GM21528 (cell line): Measurements from ENCODE around the gene PLXDC1.
"Not testable (repeated sequence)": the region's sequence is repeated elsewhere in the genome, so short reads cannot be mapped to it uniquely, and the experiment has no call there.

Experiments
- ATAC-seq: cut with Tn5 transposase; IDR thresholded peaks from one replicate; pipeline ENCODE4 v1.9.1; 2021; ENCODE audit warnings: mild to moderate bottlenecking, moderate library complexity; ENCODE audit not compliant: unreplicated experiment, low FRiP score

The PLXDC1 gene

DNA sequence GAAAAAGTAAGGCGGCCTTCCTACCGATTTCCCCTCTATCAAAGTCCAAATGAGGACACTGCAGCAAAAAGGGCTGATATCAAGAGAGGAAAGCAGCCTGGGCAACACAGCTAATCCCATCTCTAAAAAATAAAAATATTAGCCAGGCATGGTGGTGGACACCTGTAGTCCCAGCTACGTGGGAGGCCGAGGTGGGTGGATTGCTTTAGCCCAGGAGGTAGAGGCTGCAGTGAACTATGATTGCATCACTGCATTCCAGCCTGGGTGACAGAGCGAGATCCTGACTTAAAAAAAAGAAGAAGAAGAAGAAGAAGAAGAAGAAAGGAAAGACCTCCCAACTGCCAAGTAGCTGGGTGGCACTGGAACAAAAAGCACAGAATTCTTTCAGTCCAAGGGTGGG, 31.6 kb upstream of the PLXDC1 start:
- no peak for ATAC-seq

DNA sequence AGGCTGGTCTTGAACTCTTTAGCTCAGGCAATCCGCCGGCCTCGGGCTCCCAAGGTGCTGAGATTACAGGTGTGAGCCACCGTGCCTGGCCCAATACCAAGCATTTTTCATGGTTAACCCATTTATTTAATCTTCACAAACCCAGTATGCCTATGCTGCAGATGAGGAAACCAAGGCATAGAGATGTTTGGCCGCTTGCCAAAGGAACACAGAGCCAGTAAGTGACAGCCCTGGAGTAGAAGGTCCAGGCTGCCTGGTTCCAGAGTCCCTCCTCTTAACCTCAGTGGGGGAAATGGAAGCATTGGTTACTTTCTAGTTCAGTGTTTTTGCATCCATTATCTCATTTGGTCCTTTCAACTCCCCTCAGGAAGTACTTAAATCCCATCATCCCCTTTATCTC, 29.9 kb upstream of the PLXDC1 start:
- no peak for ATAC-seq

GRCh38 chr17:39178536-39178935, 27.1 kb upstream of the PLXDC1 start:
- ATAC-seq = no peak

DNA sequence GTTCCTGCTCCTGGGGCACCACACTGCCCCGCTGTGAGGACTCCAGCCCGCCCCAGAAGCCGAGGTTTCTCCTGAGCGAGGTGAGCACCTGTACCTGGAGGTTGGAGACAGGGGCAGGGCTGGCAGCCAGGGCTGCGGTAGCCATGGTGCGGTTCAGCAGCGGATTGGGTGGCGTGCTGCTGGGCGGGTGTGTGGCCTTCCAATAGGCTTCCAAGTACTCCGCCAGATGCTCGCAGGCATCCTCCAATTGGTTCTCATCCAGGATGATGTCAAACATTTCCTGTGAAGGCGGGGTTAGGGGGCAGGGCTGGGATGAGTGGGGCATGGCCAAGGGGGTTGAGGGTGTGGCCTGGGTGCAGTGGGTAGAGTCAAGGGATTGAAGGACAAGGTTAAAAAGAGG, 25.8 kb upstream of the PLXDC1 start:
- ATAC-seq = no peak

DNA sequence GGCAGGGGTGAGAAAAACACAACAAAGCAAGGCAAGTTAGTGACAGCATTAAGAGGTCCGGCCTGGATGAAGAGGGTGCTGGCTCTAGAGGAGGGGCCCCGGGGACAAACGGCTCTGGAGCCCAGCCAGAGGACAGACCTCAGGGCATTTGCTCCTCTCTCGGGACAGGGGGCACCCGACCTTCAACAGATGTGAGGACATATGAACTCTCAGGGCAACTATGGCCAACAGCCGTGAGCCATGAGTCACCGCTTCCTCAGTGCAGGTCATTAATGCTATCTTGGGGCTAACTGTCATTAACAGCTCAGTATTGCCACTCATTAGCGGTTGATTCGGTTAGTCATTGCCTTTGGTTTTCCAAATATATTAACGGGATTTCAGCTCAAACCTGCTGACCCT, 24.3 kb upstream of the PLXDC1 start:
- ATAC-seq = no peak

DNA sequence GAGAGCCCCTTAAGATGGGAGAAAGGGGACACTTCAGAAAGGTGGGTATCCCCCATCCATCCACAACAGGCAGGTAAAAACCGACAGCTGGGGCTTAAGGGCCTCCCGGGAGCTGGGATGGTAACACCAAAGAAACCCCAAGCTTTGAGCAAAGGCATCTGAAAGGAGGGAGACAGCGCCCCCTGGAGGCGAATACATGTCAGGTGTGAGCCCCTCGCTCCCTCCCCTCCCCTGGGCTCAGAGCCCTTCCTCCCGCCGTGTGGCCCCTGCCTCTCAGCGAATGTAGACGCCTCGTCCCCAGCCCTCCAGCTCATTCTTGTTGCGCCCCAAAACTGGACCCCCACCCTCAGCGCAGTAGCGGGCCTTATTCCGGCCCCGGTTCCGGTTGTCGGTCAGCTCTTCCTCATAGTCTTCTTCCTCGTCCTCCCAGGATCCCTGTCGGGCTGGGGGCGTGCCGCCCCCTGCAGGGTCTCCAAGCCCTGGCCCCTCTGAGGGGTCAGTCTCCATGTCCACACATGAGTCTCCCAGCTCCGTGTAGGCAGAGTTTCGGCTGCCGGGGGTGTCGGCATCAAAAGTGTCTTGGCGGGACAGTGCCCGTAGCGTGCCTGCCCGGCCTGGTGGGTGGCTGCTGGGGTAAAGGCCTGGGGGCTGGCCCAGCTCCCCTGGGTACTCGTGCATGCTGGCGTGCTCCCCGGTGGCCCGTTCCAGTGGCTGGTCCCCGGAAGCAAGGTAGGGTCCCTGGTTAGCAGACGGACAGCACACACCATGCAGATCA, 23.7 kb upstream of the PLXDC1 start:
- no peak for ATAC-seq

DNA sequence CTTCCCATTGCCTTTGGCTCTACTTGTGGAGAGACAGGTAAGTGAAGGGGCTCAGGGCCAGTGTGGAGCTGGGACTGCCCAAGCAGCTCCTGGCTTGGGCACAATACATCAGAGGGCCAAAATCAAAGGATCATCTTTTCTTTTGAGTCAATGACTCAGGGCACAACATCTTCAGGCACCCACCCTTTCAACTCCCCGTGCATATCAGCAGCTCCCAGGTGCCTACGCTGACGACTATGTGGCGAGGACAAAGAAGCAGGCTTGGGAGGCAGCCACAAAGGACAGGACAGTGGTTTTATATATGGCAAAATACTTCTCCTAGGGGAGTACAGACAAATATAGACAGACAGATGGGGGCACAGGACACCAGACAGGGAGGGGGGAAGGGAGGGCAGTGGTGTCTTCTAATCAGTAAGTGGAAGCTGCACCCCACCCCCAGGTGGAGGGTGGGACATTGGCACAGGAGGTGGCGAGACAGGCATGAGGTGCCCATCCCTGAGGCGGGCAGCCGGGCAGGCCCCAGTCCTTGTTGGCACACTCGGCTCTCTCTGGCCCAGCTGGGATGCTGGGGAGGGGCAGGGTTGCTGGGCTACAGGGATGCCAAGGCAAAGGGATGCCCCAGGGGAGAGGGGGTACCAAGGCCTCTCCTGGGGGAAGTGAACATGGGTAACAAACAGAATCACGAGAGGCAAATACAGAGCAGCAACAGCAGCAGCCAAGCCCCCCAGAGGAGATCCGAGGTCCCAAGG, 22.3 kb upstream of the PLXDC1 start:
- no peak for ATAC-seq

- ATAC-seq = no peak
These were observed 21.6 kb upstream of the PLXDC1 start for GRCh38 chr17:39173080-39173479.

- ATAC-seq = no peak
These were observed 20.5 kb upstream of the PLXDC1 start for GRCh38 chr17:39171933-39172332.

DNA sequence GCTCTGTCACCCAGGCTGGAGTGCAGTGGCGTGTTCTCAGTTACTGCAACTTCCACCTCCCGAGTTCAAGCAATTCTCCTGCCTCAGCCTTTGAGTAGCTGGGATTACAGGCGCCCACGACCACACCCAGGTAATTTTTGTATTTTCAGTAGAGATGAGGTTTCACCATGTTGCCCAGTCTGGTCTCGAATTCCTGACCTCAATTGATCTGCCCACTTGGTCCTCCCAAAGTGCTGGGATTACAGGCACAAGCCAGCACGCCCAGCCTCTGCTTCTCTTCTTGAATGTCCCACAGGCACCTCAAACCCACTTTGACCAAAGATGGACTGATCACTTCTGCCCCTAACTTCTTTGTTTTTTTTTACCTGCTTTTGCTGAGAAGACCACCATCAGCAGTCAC, 19.1 kb upstream of the PLXDC1 start:
- no peak for ATAC-seq

DNA sequence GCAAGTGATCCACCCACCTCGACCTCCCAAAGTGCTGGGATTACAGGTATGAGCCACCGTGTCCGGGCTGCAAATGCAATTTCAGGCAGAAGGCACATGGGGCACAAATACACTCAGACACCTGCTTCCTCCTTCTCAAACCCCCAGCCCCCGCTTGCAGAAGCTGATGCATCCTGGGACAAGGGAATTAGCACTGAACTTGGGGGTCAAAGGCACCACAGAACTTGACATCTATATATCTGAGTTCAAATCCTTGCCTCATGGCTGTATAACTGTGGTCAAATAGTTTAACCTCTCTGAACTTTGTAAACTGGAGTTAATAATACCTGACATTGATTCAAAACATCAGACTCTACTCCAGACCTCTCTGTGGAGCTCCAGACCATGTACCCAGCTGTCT, 18.7 kb upstream of the PLXDC1 start:
- no peak for ATAC-seq

GRCh38 chr17:39169518-39169917, 18.1 kb upstream of the PLXDC1 start:
- ATAC-seq = no peak

DNA sequence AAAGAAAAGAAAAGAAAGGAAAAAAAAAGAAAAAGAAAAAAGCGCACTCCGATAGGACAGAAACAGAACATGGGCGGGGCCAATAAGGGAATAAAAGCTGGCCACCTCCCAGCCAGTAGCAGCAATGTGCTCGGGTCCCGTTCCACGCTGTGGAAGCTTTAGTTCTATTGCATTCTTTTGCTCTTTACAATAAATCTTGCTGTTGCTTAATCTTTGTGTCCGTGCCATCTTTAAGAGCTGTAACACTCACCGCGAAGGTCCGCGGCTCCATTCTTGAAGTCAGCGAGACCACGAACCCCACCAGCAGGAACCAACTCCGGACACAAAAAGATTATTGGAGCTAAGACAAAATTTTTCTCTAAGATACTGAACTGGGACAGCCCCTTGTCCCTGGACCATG, 17.7 kb upstream of the PLXDC1 start:
- no peak for ATAC-seq

- not testable (repeated sequence) for ATAC-seq
These were observed 17.1 kb upstream of the PLXDC1 start for GRCh38 chr17:39168503-39168902.

DNA sequence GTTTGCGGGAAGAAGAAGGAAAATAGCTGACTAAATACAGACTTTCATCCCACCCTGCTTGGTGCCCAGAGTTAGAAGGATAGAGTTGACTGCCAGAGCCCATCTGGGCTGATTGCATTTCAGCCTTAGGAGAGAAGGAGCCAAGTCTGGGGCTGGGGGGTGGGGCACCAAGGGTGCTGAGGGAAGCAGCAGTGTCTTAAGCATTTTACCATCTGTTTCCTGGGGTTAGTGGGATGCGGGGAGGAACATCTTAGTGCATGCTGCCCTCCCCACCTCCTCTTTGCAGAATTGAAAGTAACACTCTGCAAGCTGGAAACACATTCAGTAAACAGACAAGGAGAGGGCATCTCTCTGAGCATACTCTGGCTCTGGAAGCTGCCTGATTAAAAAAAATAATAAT, 16.0 kb upstream of the PLXDC1 start:
- no peak for ATAC-seq

- ATAC-seq = no peak
These were observed 15.2 kb upstream of the PLXDC1 start for GRCh38 chr17:39166437-39167335.

DNA sequence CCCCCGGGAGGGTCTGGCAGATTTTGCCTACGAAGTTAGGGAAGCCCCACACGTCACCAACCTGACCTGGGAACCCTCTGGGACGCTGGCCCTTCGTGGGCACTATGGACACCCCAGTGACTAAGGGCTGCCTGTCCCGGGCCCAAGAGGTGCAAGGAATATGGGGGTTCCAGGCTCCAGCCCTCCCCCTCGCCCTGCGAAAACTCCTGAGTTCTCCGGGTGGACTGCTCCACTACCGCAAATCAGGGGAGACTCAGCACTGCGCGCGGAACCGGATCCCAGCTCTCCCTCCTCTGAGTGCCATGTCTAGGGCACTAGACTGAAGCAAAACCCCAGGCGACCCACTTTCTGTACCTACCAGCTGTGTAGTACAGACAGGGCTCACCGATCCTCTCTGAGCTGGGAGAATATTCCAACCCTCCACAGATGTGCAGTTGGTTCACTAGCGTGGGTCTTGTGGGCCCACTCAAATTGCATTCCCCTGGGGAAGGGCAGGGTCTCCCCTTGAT, 14.5 kb upstream of the PLXDC1 start, which contains the start of gene ARL5C:
Gene ARL5C, minus strand, starts transcription at position 321 of the 509 bp plus-strand sequence. CDS start 401 bp downstream, outside the sequence.
- no peak for ATAC-seq

GRCh38 chr17:39165178-39165840, 13.9 kb upstream of the PLXDC1 start:
- no peak for ATAC-seq

DNA sequence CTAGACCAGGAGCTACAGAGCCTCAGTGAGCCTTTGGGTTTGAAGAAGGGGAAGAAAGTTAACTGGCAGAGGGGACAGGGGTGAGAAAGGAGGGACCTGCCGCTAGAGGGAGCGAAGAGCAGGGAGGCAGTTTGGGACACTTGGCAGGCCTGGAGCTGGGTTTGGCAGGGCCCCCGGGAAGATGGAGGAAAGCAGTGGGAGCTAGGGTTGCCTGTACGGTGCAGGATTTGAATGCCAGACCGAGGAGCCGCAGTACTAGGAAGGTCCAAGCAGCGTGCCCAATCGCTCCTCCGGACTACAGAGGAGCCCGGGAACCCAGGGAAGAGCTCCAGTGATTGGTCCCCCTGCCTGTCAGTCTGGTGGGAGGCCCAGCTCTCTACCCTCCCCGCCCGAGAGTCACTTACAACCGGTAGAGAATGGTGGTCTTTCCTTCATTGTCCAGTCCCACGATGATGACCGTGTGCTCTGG, 13.3 kb upstream of the PLXDC1 start:
- ATAC-seq = no peak

DNA sequence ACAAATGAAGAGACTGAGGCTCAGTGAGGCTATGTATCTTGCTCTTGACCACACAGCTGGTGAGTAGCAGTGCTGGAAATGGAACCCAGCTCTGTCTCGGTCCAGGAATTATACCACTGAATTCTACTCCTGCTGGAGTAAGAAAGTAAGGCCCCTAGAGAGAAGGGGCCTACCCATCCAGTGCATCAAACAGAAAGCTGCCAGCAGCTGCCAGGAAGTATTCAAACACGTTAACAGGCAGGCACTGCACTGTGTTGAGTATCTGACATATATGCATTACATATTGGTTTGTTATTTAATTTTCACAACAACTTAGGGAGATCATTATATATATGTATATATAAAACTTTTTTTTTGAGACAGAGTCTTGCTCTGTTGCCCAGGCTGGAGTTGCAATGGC, 10.5 kb upstream of the PLXDC1 start:
- no peak for ATAC-seq
